ENCODE results near the gene PDE4D.

PDE4D gene

GRCh38 chr5:59327191-59327980 is 566.1 kb downstream of the PDE4D start:
- DNase-seq (ENCODE audit: low read depth) = no peak
- no peak for TF ChIP-seq CTCF (conservative IDR thresholded peaks at IDR 0.05; ENCODE audit: control insufficient read depth, insufficient read depth, low read depth, low read length)
- no peak overlapping the region for H3K4me3 ChIP-seq (ENCODE audit: control insufficient read depth, low read depth, low read length)

- DNase-seq (ENCODE audit: low read depth) = no peak
- no peak overlapping the region for H3K4me3 ChIP-seq (ENCODE audit: control insufficient read depth, low read depth, low read length)
- TF ChIP-seq CTCF (conservative IDR thresholded peaks at IDR 0.05; ENCODE audit: control insufficient read depth, insufficient read depth, low read depth, low read length) = no peak
These were observed 566.9 kb downstream of the PDE4D start for GRCh38 chr5:59326596-59326995.

- DNase-seq (ENCODE audit: low read depth) = no peak
- no peak for TF ChIP-seq CTCF (conservative IDR thresholded peaks at IDR 0.05; ENCODE audit: control insufficient read depth, insufficient read depth, low read depth, low read length)
- no peak overlapping the region for H3K4me3 ChIP-seq (ENCODE audit: control insufficient read depth, low read depth, low read length)
These were observed 568.5 kb downstream of the PDE4D start for GRCh38 chr5:59325070-59325469.

- H3K4me3 ChIP-seq (ENCODE audit: control insufficient read depth, low read depth, low read length) = no peak overlapping the region
- no peak for DNase-seq (ENCODE audit: low read depth)
- no peak for TF ChIP-seq CTCF (conservative IDR thresholded peaks at IDR 0.05; ENCODE audit: control insufficient read depth, insufficient read depth, low read depth, low read length)
These were observed 570.6 kb downstream of the PDE4D start for GRCh38 chr5:59322894-59323293.

GRCh38 chr5:59322058-59322457 is 571.5 kb downstream of the PDE4D start:
- DNase-seq (ENCODE audit: low read depth) = no peak
- H3K4me3 ChIP-seq (ENCODE audit: control insufficient read depth, low read depth, low read length) = no peak overlapping the region
- no peak for TF ChIP-seq CTCF (conservative IDR thresholded peaks at IDR 0.05; ENCODE audit: control insufficient read depth, insufficient read depth, low read depth, low read length)

GRCh38 chr5:59321642-59322041 is 571.9 kb downstream of the PDE4D start:
- TF ChIP-seq CTCF (conservative IDR thresholded peaks at IDR 0.05; ENCODE audit: control insufficient read depth, insufficient read depth, low read depth, low read length) = no peak
- DNase-seq (ENCODE audit: low read depth) = no peak
- H3K4me3 ChIP-seq (ENCODE audit: control insufficient read depth, low read depth, low read length) = no peak overlapping the region
